Head of caudate nucleus (tissue), 42 donors: ENCODE measurements around the gene NUDT6.
"Not testable (repeated sequence)": the region's sequence is repeated elsewhere in the genome, so short reads cannot be mapped to it uniquely, and the experiment has no call there.

Experiments
- DNase-seq, 42 donors: peaks; one replicate each; pipeline versions ENCODE4 v3.0.0 to v3.0.0-alpha.2; 2020 to 2021; ENCODE audit warnings: mixed read lengths in 7 of 42
- intact Hi-C: fragments of 100-400 bp; cut with DNase I; formaldehyde crosslinking; loops from one replicate; pipeline ENCODE4 v1.15.0; 2022

The NUDT6 gene, protein sequence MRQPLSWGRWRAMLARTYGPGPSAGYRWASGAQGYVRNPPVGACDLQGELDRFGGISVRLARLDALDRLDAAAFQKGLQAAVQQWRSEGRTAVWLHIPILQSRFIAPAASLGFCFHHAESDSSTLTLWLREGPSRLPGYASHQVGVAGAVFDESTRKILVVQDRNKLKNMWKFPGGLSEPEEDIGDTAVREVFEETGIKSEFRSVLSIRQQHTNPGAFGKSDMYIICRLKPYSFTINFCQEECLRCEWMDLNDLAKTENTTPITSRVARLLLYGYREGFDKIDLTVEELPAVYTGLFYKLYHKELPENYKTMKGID

DNA sequence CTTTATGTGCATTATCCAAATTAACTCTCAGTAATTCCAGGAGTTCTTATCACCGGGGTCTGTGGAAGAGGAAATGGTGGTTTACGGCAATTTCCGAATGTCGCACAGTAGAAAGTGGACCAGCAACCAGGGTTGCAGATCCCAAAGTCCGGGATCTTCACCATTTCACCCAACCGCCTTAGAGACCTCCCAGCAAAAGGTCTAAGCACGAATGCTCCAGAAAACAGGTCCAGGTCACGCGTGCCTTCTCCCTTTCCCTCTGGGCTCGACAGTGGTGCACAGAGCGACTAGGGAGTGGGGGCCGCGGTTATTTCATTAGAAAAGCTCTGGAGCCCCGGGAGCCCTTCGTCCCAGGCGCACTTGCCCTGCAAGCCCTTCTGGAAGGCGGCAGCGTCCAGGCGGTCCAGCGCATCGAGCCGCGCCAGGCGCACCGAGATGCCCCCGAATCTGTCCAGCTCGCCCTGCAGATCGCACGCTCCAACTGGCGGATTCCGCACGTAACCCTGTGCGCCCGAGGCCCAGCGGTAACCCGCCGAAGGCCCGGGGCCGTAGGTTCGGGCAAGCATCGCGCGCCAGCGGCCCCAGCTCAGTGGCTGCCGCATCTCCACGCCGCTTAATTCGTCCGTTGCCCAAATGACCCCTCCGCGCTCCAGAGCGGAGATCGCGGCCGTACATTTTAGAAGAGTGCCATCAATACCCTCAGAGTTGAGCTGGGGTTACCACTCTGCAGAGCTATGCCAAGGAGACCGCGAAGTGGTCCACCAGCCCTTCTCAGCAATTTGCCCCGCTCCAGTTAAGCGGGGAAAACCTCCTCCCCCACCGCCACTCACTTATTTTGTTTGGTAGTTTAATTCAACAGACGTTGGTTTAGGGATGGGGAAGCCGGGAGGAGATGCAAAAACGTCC lies at the start of gene NUDT6:
Gene NUDT6 (minus strand): TSS at position 627 of the 906 bp plus-strand sequence. CDS start 25 bp downstream, at position 602.
- DNase-seq = peak; percentile 55 to 89 (median 76)
- intact Hi-C loops = loop anchor here (5.0 to 10.0 kb wide), 3 partner anchors 67 to 190 kb away; partner anchors contain the start of gene BBS12

DNA sequence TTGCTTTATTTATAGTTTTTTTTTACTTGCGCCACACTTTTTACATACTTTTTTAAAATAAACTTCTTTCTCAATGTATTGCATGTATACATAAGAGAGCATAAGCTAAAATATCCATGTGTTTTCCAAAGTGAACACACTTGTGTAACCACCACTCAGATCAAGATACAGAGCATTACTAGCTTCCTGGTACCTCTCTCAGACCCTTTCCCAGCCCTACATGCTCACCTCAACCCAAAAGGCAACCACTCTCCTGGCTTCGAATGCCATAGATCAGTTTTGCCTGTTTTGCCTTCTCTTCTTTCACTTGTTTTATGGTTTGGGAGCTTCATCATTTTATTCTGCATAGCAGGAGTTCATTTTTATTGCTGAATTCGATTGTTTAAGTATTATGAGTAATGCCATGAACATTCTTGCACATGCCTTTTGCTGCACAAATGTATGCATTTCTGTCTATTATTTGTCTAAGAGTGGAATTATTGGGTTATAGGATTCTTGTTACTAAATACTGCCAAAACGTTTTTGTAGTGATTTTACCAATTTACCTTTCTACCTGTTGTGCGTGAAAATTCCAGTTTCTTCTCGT lies 45.9 kb upstream of the NUDT6 start:
- DNase-seq = no peak
- intact Hi-C loops = no loop called here

DNA sequence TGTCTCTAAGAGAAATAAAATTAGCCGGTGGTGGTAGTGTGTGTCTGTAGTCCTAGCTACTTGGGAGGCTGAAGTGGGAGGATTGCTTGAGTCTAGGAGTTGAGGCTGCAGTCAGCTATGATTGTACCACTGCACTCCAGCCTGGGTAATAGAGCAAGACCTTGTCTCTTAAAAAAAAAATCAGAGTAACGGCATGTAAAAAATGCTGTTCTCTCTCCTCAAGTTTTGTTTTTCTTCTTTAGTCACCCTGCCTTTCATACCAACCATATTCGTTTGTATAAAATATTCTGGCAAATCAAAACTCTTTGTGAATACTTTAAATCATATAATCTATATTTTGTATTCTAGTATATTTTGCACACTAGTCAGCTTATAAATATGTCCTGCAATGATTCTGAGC lies 44.8 kb upstream of the NUDT6 start:
- DNase-seq = no peak
- intact Hi-C loops = no loop called here

DNA sequence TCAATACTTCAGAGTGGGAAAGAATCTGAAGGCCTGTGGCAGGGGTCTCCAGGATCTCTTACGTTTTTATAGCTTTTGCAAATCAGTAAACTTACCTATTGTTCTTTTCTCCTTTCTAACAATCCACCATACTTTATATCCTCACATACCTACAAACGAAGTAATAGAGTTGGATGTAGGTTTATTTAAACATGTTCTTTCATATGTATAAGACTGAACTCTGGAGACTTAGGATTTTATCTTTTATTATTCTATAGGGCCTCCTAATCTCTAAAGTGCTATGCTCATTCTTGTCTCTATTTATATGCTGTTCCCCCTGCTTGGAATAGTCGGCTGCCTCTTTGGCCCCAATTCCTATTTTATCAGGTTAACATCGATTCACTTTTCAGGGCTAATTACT lies 43.8 kb upstream of the NUDT6 start:
- no peak for DNase-seq
- intact Hi-C loops = no loop called here

DNA sequence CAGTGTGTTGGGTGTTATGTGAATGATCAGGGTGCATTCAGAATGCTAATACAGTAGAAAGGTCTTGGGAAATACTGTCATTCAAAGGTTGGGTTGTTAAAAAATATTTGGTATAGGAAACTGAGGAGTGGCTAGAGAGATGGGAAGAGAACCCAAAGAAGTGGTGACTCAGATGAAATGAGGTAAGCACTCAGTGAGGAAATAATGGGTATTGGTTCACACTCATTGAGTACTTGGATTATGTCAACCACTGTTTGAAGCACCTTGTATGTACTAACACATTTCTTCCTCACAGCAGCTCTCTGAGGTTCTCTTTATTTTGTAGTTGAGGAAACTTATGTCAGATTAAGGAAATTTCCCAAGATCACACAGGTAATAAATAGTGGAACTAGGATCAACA lies 40.8 kb upstream of the NUDT6 start:
- intact Hi-C loops = no loop called here
- DNase-seq = no peak

DNA sequence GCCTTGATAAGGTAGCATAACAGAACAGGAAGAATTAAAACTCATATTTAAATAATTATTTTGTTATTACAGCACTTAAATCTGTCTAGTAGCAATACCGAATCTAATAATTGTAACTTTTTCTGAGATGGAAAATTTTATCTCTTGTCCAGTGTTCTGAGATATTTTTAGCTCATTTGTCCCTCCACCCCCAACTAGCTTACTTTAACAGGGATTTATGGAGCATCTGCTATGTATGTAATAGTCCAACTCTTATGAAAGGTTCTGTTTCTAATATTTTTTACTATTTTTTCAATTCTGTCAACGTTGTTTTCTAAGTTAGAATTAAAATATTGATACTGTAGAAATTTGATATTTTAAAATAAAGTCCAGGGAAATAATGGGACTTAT lies 38.2 kb upstream of the NUDT6 start:
- intact Hi-C loops = no loop called here
- no peak for DNase-seq

DNA sequence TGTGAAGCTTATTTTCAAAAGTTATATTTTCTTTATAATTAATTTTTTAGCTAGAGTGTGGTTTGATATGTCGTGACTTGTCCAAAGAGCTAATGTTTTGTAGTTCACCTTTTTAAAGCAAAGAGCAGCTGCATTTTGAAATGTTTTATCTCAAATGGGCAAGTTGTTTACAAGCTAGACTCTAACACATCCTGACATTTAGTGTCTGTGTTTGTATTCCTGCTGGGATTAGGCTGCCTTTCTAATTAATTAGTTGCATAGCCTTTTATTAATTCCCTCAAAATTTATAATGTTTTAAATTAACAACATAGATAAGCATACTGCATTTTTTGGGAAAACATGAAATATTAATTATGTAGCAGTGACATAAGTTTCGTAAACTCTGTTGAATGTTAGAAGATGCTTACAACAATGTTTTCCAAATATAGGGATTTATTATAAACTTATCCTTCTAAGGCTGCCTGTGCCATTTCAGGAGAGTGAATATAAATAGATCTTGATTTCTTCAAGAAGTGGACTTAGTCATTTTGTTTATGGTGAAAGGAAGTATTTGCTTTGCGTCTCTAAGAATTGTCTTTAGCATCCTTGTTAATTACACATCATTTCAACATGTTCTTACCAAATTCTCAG lies 37.7 kb upstream of the NUDT6 start:
- intact Hi-C loops = no loop called here
- no peak for DNase-seq

DNA sequence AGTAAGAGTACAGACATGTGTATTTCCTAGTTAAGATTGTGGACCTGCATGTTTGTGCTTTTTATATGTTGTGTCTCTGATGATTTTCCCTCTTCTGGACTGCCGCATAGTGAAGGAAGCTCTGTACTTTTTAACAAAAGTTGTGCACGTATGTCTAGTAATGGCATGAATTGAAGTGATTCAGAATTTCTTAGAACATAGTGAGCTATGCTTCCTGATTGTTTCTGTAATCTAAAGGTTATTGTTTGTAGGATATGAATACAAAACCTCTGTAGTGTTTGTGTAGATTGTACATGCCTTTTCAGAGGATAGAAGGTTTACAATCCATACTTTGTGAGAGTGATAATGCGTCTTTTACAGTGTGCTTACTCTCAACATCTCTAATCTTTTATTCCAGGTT lies 37.0 kb upstream of the NUDT6 start:
- no peak for DNase-seq
- intact Hi-C loops = no loop called here

DNA sequence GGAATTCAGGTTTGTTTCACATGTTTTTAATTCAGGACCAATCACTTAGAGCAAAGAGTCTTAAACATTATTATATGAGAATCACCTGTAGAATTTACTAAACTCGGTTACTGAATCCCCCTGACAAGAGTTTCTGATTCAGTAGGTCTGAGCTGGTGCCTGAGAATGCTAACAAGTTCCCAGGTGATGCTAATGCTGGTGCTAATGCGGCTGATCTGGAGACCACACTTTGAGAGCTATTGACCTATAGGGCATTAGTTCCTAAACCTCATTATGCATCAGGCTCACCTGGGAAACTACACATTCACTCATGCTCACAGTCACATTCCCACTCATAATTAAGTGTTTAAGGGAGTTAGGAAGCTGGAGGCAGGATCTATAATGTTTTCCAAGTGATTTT lies 36.1 kb upstream of the NUDT6 start:
- no peak for DNase-seq
- intact Hi-C loops = no loop called here

DNA sequence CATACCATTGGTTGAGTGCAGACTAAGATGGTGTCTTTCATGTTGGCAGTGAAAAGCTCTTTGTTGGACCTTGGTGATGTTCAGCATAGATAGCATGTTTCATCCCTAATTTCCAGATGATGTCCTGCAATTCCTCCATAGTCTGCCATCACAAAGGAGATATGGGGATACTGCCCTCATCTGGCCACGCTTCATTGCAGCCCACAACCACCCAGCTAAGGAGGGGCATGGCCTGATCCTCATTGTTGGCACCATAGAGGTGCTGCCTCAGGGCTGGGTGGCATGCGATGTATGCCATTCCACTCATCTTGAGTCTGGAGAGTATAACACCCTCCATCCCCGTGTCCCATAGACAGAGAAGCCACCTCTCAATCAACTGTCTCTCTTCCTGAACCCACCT lies 31.5 kb upstream of the NUDT6 start:
- intact Hi-C loops = no loop called here
- no peak for DNase-seq

DNA sequence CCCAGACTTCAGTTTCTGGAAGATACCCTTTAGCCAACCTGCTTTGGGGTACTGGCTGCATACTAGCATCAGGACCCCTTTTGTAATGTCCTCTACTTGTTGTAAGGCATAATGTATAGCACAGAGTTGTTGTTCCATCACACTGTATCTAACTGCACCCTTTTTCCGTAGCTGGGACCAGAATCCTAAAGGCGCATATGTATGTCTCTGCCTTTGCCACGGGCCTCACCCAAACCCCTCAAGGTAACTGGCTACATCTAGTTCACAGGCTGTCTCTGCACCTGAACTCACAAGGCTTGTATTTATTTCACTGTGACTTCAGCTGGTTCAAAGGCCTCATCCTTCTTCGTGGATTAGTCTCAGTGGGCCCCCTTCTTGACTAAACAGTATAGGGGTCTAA lies 29.6 kb upstream of the NUDT6 start:
- intact Hi-C loops = no loop called here
- no peak for DNase-seq

DNA sequence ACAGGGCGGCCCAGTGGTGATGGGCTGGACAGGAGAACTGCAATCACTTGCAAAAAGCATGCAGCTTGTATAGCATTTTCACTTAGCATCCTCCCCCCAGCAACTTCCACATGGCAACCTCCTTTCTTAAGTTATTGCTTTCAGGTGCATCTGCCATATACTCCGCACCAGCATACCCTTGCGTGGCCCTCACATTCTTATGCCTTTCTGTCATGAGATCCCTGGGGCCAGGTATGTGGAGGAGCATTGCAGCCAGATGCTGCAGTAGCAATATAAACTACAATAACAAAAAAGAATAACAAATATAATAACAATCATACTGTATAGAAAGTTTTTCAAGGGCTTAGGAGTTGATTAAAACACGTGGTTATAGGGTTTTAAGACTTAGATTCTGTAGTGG lies 26.3 kb upstream of the NUDT6 start:
- intact Hi-C loops = no loop called here
- no peak for DNase-seq

DNA sequence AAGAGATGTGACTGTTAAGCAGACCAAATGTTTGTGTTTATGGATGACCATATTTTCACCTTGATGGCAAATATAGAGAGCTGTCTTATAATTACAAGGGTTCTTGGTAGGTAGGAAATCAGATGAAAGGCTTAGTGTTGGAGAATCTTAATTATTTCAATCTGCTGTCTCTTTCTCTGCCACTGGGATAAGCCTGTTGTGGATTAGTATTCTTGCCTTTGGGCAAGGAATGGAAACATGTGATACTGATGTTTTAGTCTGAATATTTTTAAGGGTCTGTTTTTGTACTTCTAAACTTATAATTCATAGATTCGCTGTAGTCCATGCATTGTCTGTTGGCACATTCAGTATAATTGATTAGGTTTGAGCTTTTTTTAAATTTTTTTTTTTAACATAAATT lies 23.7 kb upstream of the NUDT6 start:
- intact Hi-C loops = no loop called here
- DNase-seq = no peak

DNA sequence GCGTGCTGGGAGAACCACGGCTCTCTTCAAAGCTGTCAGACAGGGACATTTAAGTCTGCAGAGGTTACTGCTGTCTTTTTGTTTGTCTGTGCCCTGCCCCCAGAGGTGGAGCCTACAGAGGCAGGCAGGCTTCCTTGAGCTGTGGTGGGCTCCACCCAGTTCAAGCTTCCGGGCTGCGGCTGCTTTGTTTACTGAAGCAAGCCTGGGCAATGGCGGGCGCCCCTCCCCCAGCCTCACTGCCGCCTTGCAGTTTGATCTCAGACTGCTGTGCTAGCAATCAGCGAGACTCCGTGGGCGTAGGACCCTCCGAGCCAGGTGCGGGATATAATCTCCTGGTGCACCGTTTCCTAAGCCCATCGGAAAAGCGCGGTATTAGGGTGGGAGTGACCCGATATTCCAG lies 22.7 kb upstream of the NUDT6 start:
- intact Hi-C loops, DNase-seq: not testable (repeated sequence)

DNA sequence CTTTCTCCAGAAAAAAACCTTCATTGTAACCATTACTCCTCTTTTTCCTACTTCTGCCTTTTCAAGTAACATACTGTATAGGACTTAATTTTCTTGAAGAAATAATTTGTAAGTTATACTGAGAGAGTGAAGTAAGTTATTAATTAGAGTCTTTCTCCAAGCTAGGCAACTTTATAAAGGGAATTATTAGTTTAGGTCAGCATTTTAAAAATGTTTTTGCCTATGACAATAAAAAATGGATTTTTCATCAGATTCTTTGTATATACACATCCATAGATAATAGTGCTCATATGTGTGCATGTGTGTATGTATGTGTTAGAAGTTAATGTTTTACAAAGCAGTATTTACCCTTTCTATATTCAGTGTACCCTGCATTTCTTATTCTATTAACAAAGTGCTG lies 10.4 kb upstream of the NUDT6 start:
- DNase-seq = no peak
- intact Hi-C loops = no loop called here

DNA sequence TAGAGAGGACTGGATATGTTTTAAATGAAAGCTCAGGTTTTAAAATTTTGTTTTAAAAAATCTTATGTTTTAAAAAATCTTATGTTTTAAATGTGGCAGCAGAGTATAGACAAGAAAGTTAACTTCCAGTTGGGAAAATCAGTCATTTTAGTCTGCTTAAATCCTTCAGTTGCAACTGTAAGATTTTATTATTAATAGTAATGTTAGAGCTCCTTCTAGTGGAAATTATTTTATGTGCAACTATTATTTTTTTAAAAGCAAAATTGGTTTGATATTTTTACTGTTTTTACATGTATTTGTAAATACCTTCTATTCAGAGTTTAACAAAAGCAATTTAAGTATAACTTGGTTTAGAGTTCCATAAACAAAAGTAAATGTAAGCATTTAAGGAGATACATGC lies 8.5 kb upstream of the NUDT6 start:
- DNase-seq = no peak
- intact Hi-C loops = no loop called here

DNA sequence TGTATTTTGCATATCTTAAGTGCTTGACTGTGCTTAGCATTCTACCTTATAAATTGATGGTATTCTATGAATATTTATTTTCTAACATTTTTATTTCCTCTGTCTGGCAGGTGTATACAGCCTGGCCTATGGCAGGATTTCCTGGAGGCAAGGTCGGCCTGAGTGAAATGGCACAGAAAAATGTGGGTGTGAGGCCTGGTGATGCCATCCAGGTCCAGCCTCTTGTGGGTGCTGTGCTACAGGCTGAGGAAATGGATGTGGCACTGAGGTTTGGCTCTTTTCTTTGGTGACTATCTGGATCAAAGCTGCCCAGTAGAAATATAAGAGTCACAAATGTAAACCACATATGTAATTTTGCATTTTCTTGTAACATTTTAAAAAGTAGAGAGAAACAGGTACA lies 6.5 kb upstream of the NUDT6 start:
- intact Hi-C loops = loop anchor here (10.0 kb wide), 1 partner anchor 74 kb away; no protein-coding TSS in a partner anchor
- no peak for DNase-seq

DNA sequence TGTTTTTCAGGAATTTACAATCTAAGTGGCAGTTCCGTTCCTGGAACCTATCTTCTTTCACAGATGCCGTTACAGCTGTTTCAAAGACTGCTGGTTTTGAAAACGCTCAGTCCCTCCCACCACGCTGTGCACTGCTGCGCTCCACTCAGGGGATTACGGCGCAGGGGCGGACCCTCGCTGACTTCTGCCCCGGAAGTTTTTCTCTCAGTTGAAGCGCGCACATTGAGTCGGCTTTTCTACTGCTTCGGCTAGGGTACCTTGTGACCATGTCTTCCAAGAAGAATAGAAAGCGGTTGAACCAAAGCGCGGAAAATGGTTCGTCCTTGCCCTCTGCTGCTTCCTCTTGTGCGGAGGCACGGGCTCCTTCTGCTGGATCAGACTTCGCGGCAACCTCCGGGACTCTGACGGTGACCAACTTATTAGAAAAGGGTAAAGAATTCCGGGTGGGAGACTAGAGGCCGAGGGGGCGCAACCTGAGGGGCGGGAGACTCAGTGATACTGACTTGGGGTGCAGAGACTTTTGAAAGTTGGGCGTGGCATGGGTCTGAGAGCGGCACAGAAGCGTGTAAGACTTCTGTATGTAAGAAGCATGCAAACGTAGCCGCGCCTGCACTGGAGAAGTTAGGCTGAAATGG lies 597 bp upstream of the NUDT6 start:
- peak; percentile 87 to 97 (median 94) for DNase-seq
- intact Hi-C loops = loop anchor here (5.0 to 10.0 kb wide), 3 partner anchors 68 to 191 kb away; partner anchors contain the start of gene BBS12

DNA sequence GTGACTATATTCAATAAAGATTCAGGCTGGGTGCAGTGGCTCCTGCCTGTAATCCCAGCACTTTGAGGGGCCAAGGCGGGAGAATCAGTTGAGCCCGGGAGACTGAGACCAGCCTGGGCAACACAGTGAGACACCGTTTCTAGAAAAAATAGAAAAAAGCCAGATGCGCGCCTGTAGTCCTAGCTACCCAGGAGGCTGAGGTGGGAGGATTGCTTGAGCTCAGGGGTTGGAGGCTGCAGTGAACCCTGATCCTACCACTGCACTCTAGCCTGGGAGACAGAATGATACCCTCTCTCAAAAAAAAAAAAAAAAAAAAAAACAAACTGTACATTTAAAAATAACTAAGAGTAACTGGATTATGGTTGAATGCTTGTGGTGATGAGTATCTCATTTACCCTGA lies 1.1 kb downstream of the NUDT6 start:
- no peak for DNase-seq
- intact Hi-C loops = loop anchor here (5.0 to 10.0 kb wide), 3 partner anchors 66 to 189 kb away; partner anchors contain the start of gene BBS12
